Ascending aorta (tissue), 2 donors: ENCODE measurements around the gene SIVA1. TPM values are rescaled to one million over a fixed set of nuclear protein-coding genes. Genes with fewer than 3 reads are reported as not detected.

ENCODE experiments used
- DNase-seq, 2 donors: peaks; one replicate each; pipeline ENCODE4 v3.0.0-alpha.2; 2019; ENCODE audit warnings: low spot score in 2 of 2
- H3K27ac ChIP-seq, 2 donors: fragments of 200-600 bp; sonication (generic); one replicate each; pipeline ENCODE4 v1.5.1; 2016 to 2017; ENCODE audit warnings: mild to moderate bottlenecking in 1 of 2
- H3K27me3 ChIP-seq: fragments of 200-600 bp; sonication (generic); one replicate; pipeline ENCODE4 v1.5.1; 2017
- H3K36me3 ChIP-seq, 2 donors: fragments of 200-600 bp; sonication (generic); one replicate each; pipeline ENCODE4 v1.5.1; 2016
- H3K4me1 ChIP-seq, 2 donors: fragments of 200-600 bp; sonication (generic); one replicate each; pipeline ENCODE4 v1.5.1; 2016 to 2017; ENCODE audit warnings: mild to moderate bottlenecking in 1 of 2
- H3K4me3 ChIP-seq, 2 donors: fragments of 200-600 bp; sonication (generic); one replicate each; pipeline ENCODE4 v1.5.1; 2016 to 2017; ENCODE audit warnings: mild to moderate bottlenecking in 1 of 2
- H3K9me3 ChIP-seq, 2 donors: fragments of 200-600 bp; sonication (generic); one replicate each; pipeline ENCODE4 v1.5.1; 2016
- intact Hi-C: fragments of 100-400 bp; cut with DNase I; formaldehyde crosslinking; loops from one replicate; pipeline ENCODE4 v1.15.1; 2023
- total RNA-seq: library from RNA; depleted of rRNA; stranded (reverse); fragments of >200 nt; gene quantifications from one replicate; pipeline ENCODE4 v1.1.0, GENCODE V29; 2016
- TF ChIP-seq, protein P1 (sequence below), 3 experiments: fragments of 200-600 bp in 2 of 3; fragments of 450-650 bp in 1 of 3; sonication (generic) in 2 of 3; IDR thresholded peaks; one replicate each; pipeline ENCODE4 v1.5.1; 2016 to 2019; ENCODE audit warnings: antibody characterized with exemption in 3 of 3, mild to moderate bottlenecking in 1 of 3, moderate library complexity in 1 of 3

Gene SIVA1
- total RNA-seq, 1 donor from 2014 or later = 410 TPM

- H3K9me3 ChIP-seq = no peaks in the 10 kb centered on the region
- no peaks in the 10 kb centered on the region for H3K27me3 ChIP-seq
- DNase-seq = no peak
- H3K36me3 ChIP-seq = peaks cover 17 to 19% of the 10 kb centered on the region in 2 donors
- peaks cover 3 to 8% of the 10 kb centered on the region in 2 donors for H3K4me1 ChIP-seq
- TF ChIP-seq, protein P1, sequence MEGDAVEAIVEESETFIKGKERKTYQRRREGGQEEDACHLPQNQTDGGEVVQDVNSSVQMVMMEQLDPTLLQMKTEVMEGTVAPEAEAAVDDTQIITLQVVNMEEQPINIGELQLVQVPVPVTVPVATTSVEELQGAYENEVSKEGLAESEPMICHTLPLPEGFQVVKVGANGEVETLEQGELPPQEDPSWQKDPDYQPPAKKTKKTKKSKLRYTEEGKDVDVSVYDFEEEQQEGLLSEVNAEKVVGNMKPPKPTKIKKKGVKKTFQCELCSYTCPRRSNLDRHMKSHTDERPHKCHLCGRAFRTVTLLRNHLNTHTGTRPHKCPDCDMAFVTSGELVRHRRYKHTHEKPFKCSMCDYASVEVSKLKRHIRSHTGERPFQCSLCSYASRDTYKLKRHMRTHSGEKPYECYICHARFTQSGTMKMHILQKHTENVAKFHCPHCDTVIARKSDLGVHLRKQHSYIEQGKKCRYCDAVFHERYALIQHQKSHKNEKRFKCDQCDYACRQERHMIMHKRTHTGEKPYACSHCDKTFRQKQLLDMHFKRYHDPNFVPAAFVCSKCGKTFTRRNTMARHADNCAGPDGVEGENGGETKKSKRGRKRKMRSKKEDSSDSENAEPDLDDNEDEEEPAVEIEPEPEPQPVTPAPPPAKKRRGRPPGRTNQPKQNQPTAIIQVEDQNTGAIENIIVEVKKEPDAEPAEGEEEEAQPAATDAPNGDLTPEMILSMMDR (IDR thresholded peaks at IDR 0.05) = no peak
- no peak overlapping the region for H3K4me3 ChIP-seq
- no peak overlapping the region for H3K27ac ChIP-seq
- intact Hi-C loops = no loop called here
Observed at GRCh38 chr14:104766256-104766862, 13.4 kb downstream of the SIVA1 start.

DNA sequence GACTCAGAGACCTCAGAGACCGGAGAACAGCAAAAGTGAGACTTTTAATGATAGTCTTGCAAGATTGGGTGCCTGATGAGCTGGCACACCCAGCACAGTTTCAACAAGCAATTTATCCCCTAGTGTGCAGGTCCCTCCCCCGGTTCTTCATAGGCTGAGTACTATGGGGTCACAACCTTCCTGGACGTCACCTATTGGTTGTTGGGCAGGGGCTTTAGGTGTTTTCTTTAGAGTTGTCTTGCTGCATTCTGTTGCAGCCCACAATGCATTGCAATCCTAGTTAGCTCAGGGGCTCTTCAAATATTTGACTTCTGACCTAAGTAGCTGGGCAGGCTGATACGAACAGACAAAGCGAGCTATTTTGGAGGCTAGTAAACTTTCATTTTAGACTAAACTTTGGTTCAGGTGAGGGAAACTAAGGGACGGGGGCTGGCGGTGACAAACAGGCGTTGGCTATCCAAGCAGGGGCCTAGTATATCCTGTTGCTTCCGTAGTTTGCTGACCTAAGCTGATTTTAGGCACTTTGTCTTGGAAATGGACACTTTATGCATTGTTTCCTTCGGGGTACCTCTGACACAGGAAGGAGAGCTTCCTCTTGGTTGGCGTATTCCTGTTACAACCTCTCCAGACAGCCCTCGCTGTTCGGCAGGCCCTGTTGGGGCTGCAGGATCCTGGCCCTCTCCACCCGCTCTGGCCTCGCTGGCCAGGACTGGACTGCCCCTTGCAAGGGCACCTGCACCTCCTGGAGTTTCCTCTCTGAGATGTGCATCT lies 14.1 kb downstream of the SIVA1 start:
- no peak overlapping the region for H3K27ac ChIP-seq
- no peak overlapping the region for H3K4me3 ChIP-seq
- DNase-seq = no peak
- TF ChIP-seq, protein P1 (IDR thresholded peaks at IDR 0.05) = no peak
- intact Hi-C loops = no loop called here
- no peaks in the 10 kb centered on the region for H3K9me3 ChIP-seq
- H3K36me3 ChIP-seq = peaks cover 19 to 24% of the 10 kb centered on the region in 2 donors
- H3K27me3 ChIP-seq = no peaks in the 10 kb centered on the region
- peaks cover 3 to 8% of the 10 kb centered on the region in 2 donors for H3K4me1 ChIP-seq

DNA sequence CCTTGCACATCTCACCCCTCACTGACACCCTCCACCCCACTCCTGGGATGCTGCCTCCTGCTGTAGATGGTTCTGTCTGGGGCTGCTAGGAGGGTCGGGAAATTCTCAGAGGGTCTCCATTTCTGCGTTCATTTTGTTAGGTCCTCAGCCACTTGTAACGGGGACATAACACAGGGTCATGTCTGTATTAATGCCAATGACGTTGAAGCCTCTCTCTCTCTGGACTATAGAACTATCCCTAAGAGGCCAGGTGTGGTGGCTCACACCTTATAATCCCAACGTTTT lies 14.6 kb downstream of the SIVA1 start:
- H3K9me3 ChIP-seq = no peaks in the 10 kb centered on the region
- TF ChIP-seq, protein P1 (IDR thresholded peaks at IDR 0.05) = no peak
- no peak overlapping the region for H3K27ac ChIP-seq
- H3K36me3 ChIP-seq = peaks cover 21 to 29% of the 10 kb centered on the region in 2 donors
- H3K4me3 ChIP-seq = no peak overlapping the region
- DNase-seq = no peak
- intact Hi-C loops = no loop called here
- H3K27me3 ChIP-seq = no peaks in the 10 kb centered on the region
- peaks cover 3 to 8% of the 10 kb centered on the region in 2 donors for H3K4me1 ChIP-seq

DNA sequence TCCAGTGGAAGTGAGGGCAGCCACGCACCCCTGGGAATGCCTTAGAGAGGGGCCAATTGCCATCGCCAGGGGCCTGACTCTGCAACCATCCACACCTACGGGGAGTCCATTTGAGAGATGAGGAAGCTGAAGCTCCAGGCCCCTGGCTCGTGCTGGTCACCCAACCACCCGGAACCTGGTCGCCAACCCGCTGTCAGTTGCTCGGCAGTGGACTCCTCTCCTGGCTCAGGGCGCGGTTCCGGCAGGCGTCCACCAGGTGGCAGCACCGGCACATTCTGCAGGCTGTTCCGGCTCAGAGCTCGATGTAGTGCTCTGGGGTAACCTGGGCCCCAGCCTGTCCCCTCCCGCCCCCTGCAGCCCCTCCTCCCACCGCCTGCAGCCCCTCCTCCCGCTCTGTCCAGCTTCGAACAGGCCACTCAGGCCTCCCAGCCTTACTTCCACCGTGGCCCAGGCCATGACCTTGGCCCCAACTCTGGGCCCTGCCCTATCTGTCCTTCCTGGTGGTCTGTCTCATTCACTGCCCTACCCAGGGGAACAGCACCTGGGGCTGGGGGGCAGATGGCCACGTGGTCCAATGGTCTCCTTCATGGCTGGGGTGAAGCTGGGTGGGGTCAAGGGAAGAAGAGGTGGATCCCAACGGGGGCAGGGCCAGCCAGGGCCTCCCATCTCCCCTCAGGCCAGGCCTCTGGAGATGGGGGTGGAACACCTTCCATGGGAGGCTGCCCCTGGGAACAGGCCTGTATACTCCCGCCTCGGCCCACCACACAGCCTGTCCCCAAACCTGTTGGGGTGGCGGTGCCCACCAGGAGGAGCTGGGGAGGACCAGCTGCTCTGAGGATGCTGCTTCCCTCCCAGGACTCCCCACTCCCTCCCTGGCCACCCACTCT lies 15.7 kb downstream of the SIVA1 start:
- H3K27ac ChIP-seq = peak overlapping the region in 1 of 2 donors; percentile 37
- intact Hi-C loops = loop anchor here (1.0 to 2.0 kb wide), 2 partner anchors 58 to 96 kb away; partner anchors contain the start of gene CEP170B
- TF ChIP-seq, protein P1 (IDR thresholded peaks at IDR 0.05) = peak; percentile 86 to 97 (median 94)
- H3K4me1 ChIP-seq = peaks cover 3 to 8% of the 10 kb centered on the region in 2 donors
- DNase-seq = peak; percentile 48 to 94
- H3K9me3 ChIP-seq = no peaks in the 10 kb centered on the region
- H3K27me3 ChIP-seq = no peaks in the 10 kb centered on the region
- no peak overlapping the region for H3K4me3 ChIP-seq
- peaks cover 32 to 36% of the 10 kb centered on the region in 2 donors for H3K36me3 ChIP-seq

- Histone ChIP-seq H3K9me3 (no peaks in the 10 kb centered on the region), H3K27me3 (no peaks in the 10 kb centered on the region), H3K27ac (no peak overlapping the region), H3K4me3 (no peak overlapping the region), H3K4me1 (peaks cover 3 to 8% of the 10 kb centered on the region in 2 donors), H3K36me3 (peaks cover 37 to 44% of the 10 kb centered on the region in 2 donors)
- intact Hi-C loops = loop anchor here (2.0 kb wide), 1 partner anchor 95 kb away; the partner anchor contains the start of gene CEP170B
- DNase-seq = no peak
- TF ChIP-seq, protein P1 (IDR thresholded peaks at IDR 0.05) = no peak
Observed at GRCh38 chr14:104769324-104770071, 16.6 kb downstream of the SIVA1 start.
